ENCODE results near the gene GNG2. TPM values are rescaled to one million over a fixed set of nuclear protein-coding genes. Genes with fewer than 3 reads are reported as not detected.

The GNG2 gene
- polyA plus RNA-seq, 1 of the 3 experiments (the other 2 are of a cell fraction): 17.8 TPM

GRCh38 chr14:51862176-51862796 is 1.9 kb downstream of the GNG2 start:
- Histone ChIP-seq H3K36me3 (replicated peaks in 1 of 2; ENCODE audit: control insufficient read depth in 1 of 2, insufficient read depth in 2 of 2, low read length in 1 of 2) (peaks cover 0 to 3% of the 10 kb centered on the region in 2 experiments), H3K9ac (peak overlapping the region; percentile 84), H3K9me2 (no peaks in the 10 kb centered on the region), H3K27me3 (ENCODE audit: insufficient read depth) (no peaks in the 10 kb centered on the region), H3K4me3 (ENCODE audit: low read depth in 2 of 2, low read length in 1 of 2) (peak overlapping the region; percentile 70 to 82), H3K4me2 (peak overlapping the region; percentile 80), H3K9me3 (no peaks in the 10 kb centered on the region), H4K20me1 (ENCODE audit: insufficient read depth) (no peaks in the 10 kb centered on the region), H3K79me2 (ENCODE audit: insufficient read depth) (peaks cover 59% of the 10 kb centered on the region), H3F3A (replicated peaks; ENCODE audit: insufficient read depth) (peaks cover 12% of the 10 kb centered on the region), H3K27ac (ENCODE audit: low read depth in 2 of 2, low read length in 1 of 2) (peak overlapping the region; percentile 75 to 92), H2AFZ (ENCODE audit: low read depth) (peak overlapping the region; percentile 86), H3K4me1 (ENCODE audit: control insufficient read depth in 1 of 2, insufficient read depth in 2 of 2, low read depth in 1 of 2, low read length in 1 of 2) (peaks cover 20 to 24% of the 10 kb centered on the region in 2 experiments)
- TF ChIP-seq POLR2AphosphoS5 (IDR thresholded peaks at IDR 0.05; ENCODE audit: low read depth, low read length) (no peak), IRF3 (IDR thresholded peaks at IDR 0.05; ENCODE audit: low read depth, low read length) (no peak), RXRA (IDR thresholded peaks at IDR 0.05; ENCODE audit: borderline replicate concordance, low read depth) (no peak), EZH2phosphoT487 (IDR thresholded peaks at IDR 0.05; ENCODE audit: borderline replicate concordance, low read depth) (no peak)
- TF ChIP-seq, protein P1, sequence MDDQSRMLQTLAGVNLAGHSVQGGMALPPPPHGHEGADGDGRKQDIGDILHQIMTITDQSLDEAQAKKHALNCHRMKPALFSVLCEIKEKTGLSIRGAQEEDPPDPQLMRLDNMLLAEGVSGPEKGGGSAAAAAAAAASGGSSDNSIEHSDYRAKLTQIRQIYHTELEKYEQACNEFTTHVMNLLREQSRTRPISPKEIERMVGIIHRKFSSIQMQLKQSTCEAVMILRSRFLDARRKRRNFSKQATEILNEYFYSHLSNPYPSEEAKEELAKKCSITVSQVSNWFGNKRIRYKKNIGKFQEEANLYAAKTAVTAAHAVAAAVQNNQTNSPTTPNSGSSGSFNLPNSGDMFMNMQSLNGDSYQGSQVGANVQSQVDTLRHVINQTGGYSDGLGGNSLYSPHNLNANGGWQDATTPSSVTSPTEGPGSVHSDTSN (IDR thresholded peaks at IDR 0.05): no peak
- DNase-seq: no peak
- ChIA-PET POLR2A (interaction anchor here (1.0 kb wide), 1 partner anchor 22 kb away, joined by 3 read pairs; no protein-coding TSS in a partner anchor), CTCF (interaction anchor here (1.5 to 4.9 kb wide), 7 partner anchors 8 to 579 kb away, joined by 3 to 35 read pairs (median 9); no protein-coding TSS in a partner anchor)
- 31% methylated on average over 5 of the region's 5 CpGs for WGBS (ENCODE audit: low lambda C conversion rate)

DNA sequence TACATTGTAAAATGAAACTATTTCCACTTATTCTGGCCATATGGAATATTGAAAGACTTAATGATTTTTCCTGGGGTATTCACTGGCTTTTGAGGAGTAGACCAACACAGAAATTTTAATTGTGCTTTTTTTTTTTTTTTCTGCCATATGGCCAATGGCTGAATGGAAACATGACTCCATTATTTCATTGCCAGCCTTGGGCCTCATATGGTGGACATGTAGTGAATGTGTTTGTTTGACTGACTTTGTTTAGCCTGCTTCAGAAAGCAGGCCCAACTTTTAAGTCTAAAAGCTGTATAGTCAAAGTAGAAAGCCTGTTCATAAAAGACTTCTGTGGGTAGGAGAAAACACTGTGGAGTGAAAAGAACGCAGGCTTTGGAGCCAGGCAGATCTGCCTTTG is 2.4 kb downstream of the GNG2 start:
- peak overlapping the region; percentile 70 to 82 for H3K4me3 ChIP-seq (ENCODE audit: low read depth in 2 of 2, low read length in 1 of 2)
- WGBS (ENCODE audit: low lambda C conversion rate): 93% methylated on average over 1 of the region's 1 CpG

More for the DNA sequence above, 2.4 kb downstream of the GNG2 start:
- H2AFZ ChIP-seq (ENCODE audit: low read depth): peak overlapping the region; percentile 86
- H3K9ac ChIP-seq: peak overlapping the region; percentile 84; the same call in 1 of the 2 replicates
- no peaks in the 10 kb centered on the region for H3K9me2 ChIP-seq
- no peaks in the 10 kb centered on the region for H3K9me3 ChIP-seq
- DNase-seq: no peak
- TF ChIP-seq ELF1 (IDR thresholded peaks at IDR 0.05) (no peak), FOSL2 (IDR thresholded peaks at IDR 0.05; ENCODE audit: borderline replicate concordance, low read depth) (no peak), TCF12 (IDR thresholded peaks at IDR 0.05) (0 out of 2 replicates have a peak, but pooled peaks have one; percentile 5), ZBTB33 (IDR thresholded peaks at IDR 0.05; ENCODE audit: borderline replicate concordance, low read depth) (no peak), FOXJ3 (CRISPR knock-in tag; IDR thresholded peaks at IDR 0.05) (no peak), SMC3 (IDR thresholded peaks at IDR 0.05; ENCODE audit: low read depth, low read length) (no peak), NFIC (IDR thresholded peaks at IDR 0.05; ENCODE audit: borderline replicate concordance) (no peak), MAX (IDR thresholded peaks at IDR 0.05; ENCODE audit: low read depth) (no peak)
- H3K4me2 ChIP-seq: peak overlapping the region; percentile 80
- ChIA-PET POLR2A (interaction anchor here (1.0 kb wide), 1 partner anchor 22 kb away, joined by 3 read pairs; no protein-coding TSS in a partner anchor), CTCF (interaction anchor here (1.3 to 4.9 kb wide), 4 partner anchors 10 to 117 kb away, joined by 4 to 35 read pairs (median 14); no protein-coding TSS in a partner anchor)
- no peaks in the 10 kb centered on the region for H4K20me1 ChIP-seq (ENCODE audit: insufficient read depth)
- H3K79me2 ChIP-seq (ENCODE audit: insufficient read depth): peaks cover 63% of the 10 kb centered on the region
- peaks cover 20 to 25% of the 10 kb centered on the region in 2 experiments for H3K4me1 ChIP-seq (ENCODE audit: control insufficient read depth in 1 of 2, insufficient read depth in 2 of 2, low read depth in 1 of 2, low read length in 1 of 2)
- peak overlapping the region; percentile 75 to 92 for H3K27ac ChIP-seq (ENCODE audit: low read depth in 2 of 2, low read length in 1 of 2)
- no peaks in the 10 kb centered on the region for H3K27me3 ChIP-seq (ENCODE audit: insufficient read depth)
- peaks cover 12% of the 10 kb centered on the region for H3F3A ChIP-seq (replicated peaks; ENCODE audit: insufficient read depth)
- H3K36me3 ChIP-seq (replicated peaks in 1 of 2; ENCODE audit: control insufficient read depth in 1 of 2, insufficient read depth in 2 of 2, low read length in 1 of 2): peaks cover 0 to 3% of the 10 kb centered on the region in 2 experiments

All from SK-N-SH (cell line).